H1 (cell line): Measurements from ENCODE around the gene SGMS1. TPM values are rescaled to one million over a fixed set of nuclear protein-coding genes. Genes with fewer than 3 reads are reported as not detected.

Source experiments
- CTCF ChIA-PET: fragments of 300-600 bp; sonication (Branson Sonifier 250); formaldehyde crosslinking; loops from one replicate; lab custom pipeline; 2021; ENCODE audit not compliant: partially characterized antibody; lab: Charles Lee
- POLR2A ChIA-PET: fragments of 300-600 bp; sonication (Branson Sonifier 250); formaldehyde crosslinking; loops from one replicate; lab custom pipeline; 2021; ENCODE audit warnings: inconsistent platforms; ENCODE audit not compliant: partially characterized antibody; lab: Charles Lee
- DNase-seq, 2 experiments: peaks; one replicate each; pipeline versions ENCODE4 v3.0.0 to v3.0.0-alpha.2; 2010 to 2022; ENCODE audit warnings: low spot score in 2 of 2, low read depth in 1 of 2, mixed read lengths in 1 of 2
- FAIRE-seq: peaks from 2 replicates; lab custom pipeline; 2011; peaks lifted over from hg19 to GRCh38; lab: Jason Lieb, UNC
- H2AFZ ChIP-seq: 2 replicates; pipeline ENCODE4 v1.8.1; 2012; ENCODE audit warnings: low read length, inconsistent platforms
- H2AK5ac ChIP-seq: 2 replicates; pipeline ENCODE4 v1.6.1; 2013; ENCODE audit warnings: low read depth, low read length
- H2BK120ac ChIP-seq: replicated peaks from 2 replicates; pipeline ENCODE3; 2013; ENCODE audit warnings: low read depth, low read length, inconsistent platforms
- H2BK12ac ChIP-seq: 2 replicates; pipeline ENCODE4 v1.6.1; 2013; ENCODE audit warnings: low read depth, low read length
- H2BK15ac ChIP-seq: 2 replicates; pipeline ENCODE4 v1.6.1; 2013; ENCODE audit warnings: low read length
- H2BK20ac ChIP-seq: 2 replicates; pipeline ENCODE4 v1.6.1; 2013; ENCODE audit warnings: low read length
- H2BK5ac ChIP-seq: 2 replicates; pipeline ENCODE4 v1.6.1; 2013; ENCODE audit warnings: low read depth, low read length
- H3K14ac ChIP-seq: 2 replicates; pipeline ENCODE4 v1.6.1; 2013; ENCODE audit warnings: inconsistent platforms; ENCODE audit not compliant: insufficient read length
- H3K18ac ChIP-seq: 2 replicates; pipeline ENCODE4 v1.6.1; 2013; ENCODE audit warnings: low read length; ENCODE audit errors: extremely low read depth
- H3K23ac ChIP-seq: 2 replicates; pipeline ENCODE4 v1.6.1; 2013; ENCODE audit warnings: inconsistent platforms; ENCODE audit not compliant: insufficient read length
- H3K23me2 ChIP-seq: 2 replicates; pipeline ENCODE4 v1.6.1; 2013; ENCODE audit warnings: low read depth, low read length
- H3K27ac ChIP-seq: 2 replicates; pipeline ENCODE4 v1.6.1; 2011; ENCODE audit warnings: low read depth, low read length, inconsistent platforms
- H3K27me3 ChIP-seq, 4 experiments: replicated peaks in 1 of 4; 1 replicate in 1 of 4; 2 replicates in 3 of 4; pipeline versions ENCODE4 v1.6.1 to v1.8.1; 2011 to 2013; ENCODE audit warnings: low read length in 3 of 4, mild to moderate bottlenecking in 3 of 4, inconsistent platforms in 2 of 4, mixed read lengths in 2 of 4, moderate library complexity in 1 of 4; ENCODE audit not compliant: control insufficient read depth in 3 of 4, insufficient read depth in 3 of 4; ENCODE audit errors: extremely low read depth in 1 of 4
- H3K36me3 ChIP-seq, 4 experiments: 2 replicates each; pipeline versions ENCODE4 v1.6.1 to v1.8.1; 2011 to 2013; ENCODE audit warnings: mild to moderate bottlenecking in 4 of 4, low read length in 3 of 4, moderate library complexity in 2 of 4, control low read depth in 1 of 4, inconsistent platforms in 1 of 4; ENCODE audit not compliant: insufficient read depth in 4 of 4, control insufficient read depth in 2 of 4
- H3K4ac ChIP-seq: replicated peaks from 2 replicates; pipeline ENCODE3; 2013; ENCODE audit warnings: low read length, low read depth, mixed read lengths, inconsistent platforms; ENCODE audit not compliant: insufficient read length
- H3K4me1 ChIP-seq, 4 experiments: replicated peaks in 1 of 4; 1 replicate in 1 of 4; 2 replicates in 3 of 4; pipeline versions ENCODE4 v1.6.1 to v1.8.1; 2011 to 2013; ENCODE audit warnings: low read length in 3 of 4, inconsistent platforms in 2 of 4, mixed read lengths in 1 of 4; ENCODE audit not compliant: insufficient read depth in 4 of 4, control insufficient read depth in 3 of 4
- H3K4me2 ChIP-seq, 2 experiments: 2 replicates each; pipeline versions ENCODE4 v1.6.1 to v1.8.1; 2011 to 2013; ENCODE audit warnings: low read depth in 2 of 2, low read length in 2 of 2, control low read depth in 1 of 2, inconsistent platforms in 1 of 2, mild to moderate bottlenecking in 1 of 2; ENCODE audit not compliant: insufficient read depth in 1 of 2
- H3K4me3 ChIP-seq, 4 experiments: fragments of 200-600, 300-600 bp in 1 of 4; sonication (generic), shearing (Covaris generic), sonication (Bioruptor Twin) in 1 of 4; 2 replicates each; pipeline versions ENCODE4 v1.5.1 to v1.8.1; 2011 to 2016; ENCODE audit warnings: low read length in 4 of 4, low read depth in 3 of 4, control low read depth in 2 of 4, inconsistent platforms in 2 of 4, mild to moderate bottlenecking in 2 of 4, mixed read lengths in 1 of 4, moderate library complexity in 1 of 4; ENCODE audit not compliant: insufficient read depth in 2 of 4; ENCODE audit errors: extremely low read depth in 1 of 4
- H3K56ac ChIP-seq: replicated peaks from 2 replicates; pipeline ENCODE3; 2013; ENCODE audit warnings: low read depth, mild to moderate bottlenecking, mixed read lengths, low read length, inconsistent platforms; ENCODE audit not compliant: insufficient read length
- H3K79me1 ChIP-seq: 2 replicates; pipeline ENCODE4 v1.6.1; 2013; ENCODE audit warnings: low read depth, low read length, control low read depth
- H3K79me2 ChIP-seq, 2 experiments: 2 replicates each; pipeline versions ENCODE4 v1.6.1 to v1.8.1; 2012 to 2013; ENCODE audit warnings: low read length in 2 of 2, mild to moderate bottlenecking in 2 of 2, inconsistent platforms in 1 of 2; ENCODE audit not compliant: insufficient read depth in 2 of 2, control insufficient read depth in 1 of 2
- H3K9ac ChIP-seq, 4 experiments: replicated peaks in 1 of 4; 1 replicate in 1 of 4; 2 replicates in 3 of 4; pipeline versions ENCODE4 v1.6.1 to v1.8.1; 2011 to 2013; ENCODE audit warnings: low read depth in 3 of 4, low read length in 3 of 4, control low read depth in 2 of 4, mild to moderate bottlenecking in 2 of 4, moderate library complexity in 2 of 4, inconsistent platforms in 1 of 4; ENCODE audit errors: extremely low read depth in 1 of 4
- H3K9me3 ChIP-seq, 2 experiments: 2 replicates each; pipeline versions ENCODE4 v1.6.1 to v1.8.1; 2012 to 2013; ENCODE audit warnings: mild to moderate bottlenecking in 2 of 2, moderate library complexity in 2 of 2, control low read depth in 1 of 2, inconsistent platforms in 1 of 2, low read depth in 1 of 2, low read length in 1 of 2, mixed read lengths in 1 of 2; ENCODE audit not compliant: insufficient read depth in 2 of 2
- H4K20me1 ChIP-seq, 2 experiments: replicated peaks in 1 of 2; 2 replicates each; pipeline versions ENCODE3 to v1.8.1; 2011 to 2013; ENCODE audit warnings: inconsistent platforms in 2 of 2, low read length in 2 of 2, mild to moderate bottlenecking in 1 of 2; ENCODE audit not compliant: insufficient read depth in 2 of 2, control insufficient read depth in 1 of 2
- H4K5ac ChIP-seq: 2 replicates; pipeline ENCODE4 v1.6.1; 2013; ENCODE audit warnings: low read length, low read depth, mixed read lengths, inconsistent platforms; ENCODE audit not compliant: insufficient read length
- H4K8ac ChIP-seq: 2 replicates; pipeline ENCODE4 v1.8.0; 2013; ENCODE audit warnings: mild to moderate bottlenecking, moderate library complexity, low read length, inconsistent platforms; ENCODE audit not compliant: insufficient read depth; ENCODE audit errors: extremely low read depth
- H4K91ac ChIP-seq: replicated peaks from 2 replicates; pipeline ENCODE3; 2013; ENCODE audit warnings: low read length, mixed read lengths, inconsistent platforms; ENCODE audit not compliant: insufficient read length
- BACH1 ChIP-seq: IDR thresholded peaks from 2 replicates; pipeline ENCODE4 v1.6.1; 2012; ENCODE audit warnings: low read length, improper control_type of control experiment
- CEBPB ChIP-seq: IDR thresholded peaks from 2 replicates; pipeline ENCODE4 v1.6.1; 2012; ENCODE audit warnings: low read depth, low read length
- CREB1 ChIP-seq: IDR thresholded peaks from 2 replicates; pipeline ENCODE4 v1.6.1; 2012; ENCODE audit warnings: inconsistent platforms
- FOSL1 ChIP-seq: IDR thresholded peaks from 2 replicates; pipeline ENCODE4 v1.6.1; 2011; ENCODE audit warnings: mild to moderate bottlenecking, low read depth, low read length, moderate library complexity; ENCODE audit not compliant: insufficient read depth
- HDAC2 ChIP-seq, 2 experiments: fragments of 300-600 bp in 1 of 2; sonication (generic) in 1 of 2; IDR thresholded peaks; 2 replicates each; pipeline ENCODE4 v1.6.1; 2011 to 2012; ENCODE audit warnings: low read depth in 2 of 2, low read length in 2 of 2, mild to moderate bottlenecking in 2 of 2, moderate library complexity in 2 of 2, borderline replicate concordance in 1 of 2, inconsistent platforms in 1 of 2
- RAD21 ChIP-seq, 2 experiments: IDR thresholded peaks in 1 of 2; conservative IDR thresholded peaks in 1 of 2; 2 replicates each; pipeline ENCODE4 v1.6.1; 2011; ENCODE audit warnings: low read depth in 2 of 2, low read length in 2 of 2, improper control_type of control experiment in 1 of 2, inconsistent platforms in 1 of 2, mild to moderate bottlenecking in 1 of 2, moderate library complexity in 1 of 2
- SUZ12 ChIP-seq: fragments of 200-600 bp; sonication (generic); IDR thresholded peaks from 2 replicates; pipeline ENCODE4 v1.6.1; 2012; ENCODE audit warnings: mild to moderate bottlenecking, inconsistent platforms, low read length, moderate library complexity, mixed read lengths
- TCF12 ChIP-seq: IDR thresholded peaks from 2 replicates; pipeline ENCODE4 v1.6.1; 2011; ENCODE audit warnings: low read depth, mild to moderate bottlenecking, low read length
- YY1 ChIP-seq: IDR thresholded peaks from 2 replicates; pipeline ENCODE4 v1.6.1; 2011; ENCODE audit warnings: low read depth, mild to moderate bottlenecking, low read length
- WGBS, 2 experiments: shearing (Covaris generic) in 1 of 2; methylation state at CpG; one replicate each; pipeline versions ENCODE4 v1.1.6 to v1.1.7; 2013 to 2015; ENCODE audit warnings: low lambda C conversion rate in 2 of 2, mixed read lengths in 2 of 2, inconsistent platforms in 1 of 2, low coverage in 1 of 2, missing lambda C conversion rate in 1 of 2; ENCODE audit not compliant: insufficient replicate concordance in 2 of 2, insufficient coverage in 1 of 2, insufficient read length in 1 of 2; ENCODE audit errors: extremely low coverage in 1 of 2, missing lambda C conversion rate in 1 of 2; 5-methylcytosine and 5-hydroxymethylcytosine counted together
- polyA plus RNA-seq, 7 experiments: library from polyadenylated mRNA; depleted of rRNA in 3 of 7; stranded (reverse) in 5 of 7; unstranded in 2 of 7; fragments of >200 nt in 5 of 7; fragments of 200-250 nt in 2 of 7; gene quantifications; 1 replicate in 5 of 7; 2 replicates in 1 of 7; 4 replicates in 1 of 7; pipeline versions ENCODE4 v1.2.1 to v1.2.3, GENCODE V29; 2011 to 2013; ENCODE audit warnings: missing spikeins in 2 of 7, mixed read lengths in 2 of 7
- total RNA-seq: library from RNA; stranded (reverse); fragmentation: NEBNext Ultra II Directional; extraction: Animal tissue kit (Norgen Biotek cat#: 25700); gene quantifications from 2 replicates; pipeline ENCODE4 v1.2.1, GENCODE V29; 2021
- TF ChIP-seq, protein P1 (sequence below): IDR thresholded peaks from 2 replicates; pipeline ENCODE4 v1.6.1; 2012; ENCODE audit warnings: inconsistent platforms

The SGMS1 gene
- total and polyA plus RNA-seq, 2 of the 8 experiments (the other 6 are each of a cell fraction or from before 2014, with no cell fraction given), result 6.0 to 15.6 TPM

DNA sequence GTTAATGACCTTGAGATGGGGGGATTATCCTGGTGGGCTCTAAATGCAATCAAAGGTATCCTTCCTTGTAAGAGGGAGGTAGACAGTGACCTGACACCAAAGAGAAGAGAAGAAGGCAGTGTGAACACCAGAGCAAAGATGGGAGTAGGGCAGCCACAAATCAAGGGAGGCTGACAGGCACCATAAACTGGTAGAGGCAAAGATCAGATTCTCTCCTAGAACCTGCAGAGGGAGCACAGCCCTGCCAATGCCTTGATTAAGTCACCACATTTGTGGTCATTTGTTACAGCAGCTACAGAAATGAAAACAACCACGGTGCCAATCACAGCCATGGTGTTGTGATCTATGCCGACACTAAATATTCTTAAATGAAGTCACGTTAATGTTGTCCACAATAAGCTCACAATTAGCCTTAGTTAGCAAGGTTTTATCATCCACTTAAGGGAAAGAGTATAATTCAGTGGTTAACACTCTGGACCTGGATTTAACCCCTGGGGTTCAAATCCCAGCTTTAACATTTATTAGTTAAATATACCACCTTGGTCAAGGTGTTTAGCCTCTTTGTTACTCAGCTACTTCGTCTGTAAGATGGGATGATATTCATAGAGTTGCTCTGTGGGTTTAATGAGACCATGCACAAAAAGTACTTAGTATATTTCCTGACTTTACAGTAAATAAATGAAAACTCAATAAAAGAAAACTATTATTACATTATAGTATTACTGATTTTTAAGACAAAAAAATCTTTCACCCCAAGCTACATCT lies 70.8 kb downstream of the SGMS1 start:
- Histone ChIP-seq H3K79me2 (peaks cover 0 to 70% of the 10 kb centered on the region in 2 experiments; a peak in 3 of 4 replicates), H2BK5ac (no peak overlapping the region), H3K4me1 (peaks cover 4 to 10% (median 5%) of the 10 kb centered on the region in 4 experiments; a peak in 5 of 7 replicates), H4K20me1 (peaks cover 0 to 2% of the 10 kb centered on the region in 2 experiments), H2BK120ac (no peak overlapping the region), H2BK12ac (no peak overlapping the region), H2BK20ac (no peak overlapping the region), H3K4me2 (no peak overlapping the region), H3K9ac (no peak overlapping the region), H3K23me2 (no peaks in the 10 kb centered on the region), H3K9me3 (no peaks in the 10 kb centered on the region), H2BK15ac (no peak overlapping the region), H4K5ac (no peak overlapping the region), H3K4me3 (no peak overlapping the region), H3K27ac (no peak overlapping the region), H3K14ac (no peak overlapping the region), H3K18ac (no peak overlapping the region), H4K8ac (no peak overlapping the region), H2AFZ (no peak overlapping the region), H3K56ac (no peak overlapping the region), H3K79me1 (no peaks in the 10 kb centered on the region; the same call in 1 of the 2 replicates), H4K91ac (no peak overlapping the region), H2AK5ac (no peak overlapping the region), H3K23ac (no peak overlapping the region), H3K27me3 (no peaks in the 10 kb centered on the region), H3K36me3 (no peaks in the 10 kb centered on the region), H3K4ac (no peak overlapping the region)
- WGBS, 2 experiments, result 73% methylated on average over 4 of the region's 4 CpGs; no CpG with 5 or more reads in 1 of the 2 experiments
- ChIA-PET POLR2A (interaction anchor here (1.0 to 1.8 kb wide), 3 partner anchors 9 to 72 kb away, joined by 3 to 5 read pairs (median 4); no protein-coding TSS in a partner anchor), CTCF (interaction anchor here (0.7 to 3.5 kb wide), 17 partner anchors 8 to 101 kb away, joined by 3 to 17 read pairs (median 4); no protein-coding TSS in a partner anchor)
- no peak for DNase-seq
- peak; percentile 69 for FAIRE-seq
- TF ChIP-seq CREB1, result no peak
- no peak for TF ChIP-seq FOSL1
- TF ChIP-seq CEBPB, result no peak
- no peak for TF ChIP-seq SUZ12
- TF ChIP-seq RAD21 (IDR thresholded peaks at IDR 0.05 in 1 of 2, conservative IDR thresholded peaks at IDR 0.05 in 1 of 2; ENCODE audit: low read depth in 2 of 2, low read length in 2 of 2), result peak; percentile 36 to 52; a peak in 3 of 4 replicates
- no peak for TF ChIP-seq YY1
- TF ChIP-seq TCF12, result no peak
- TF ChIP-seq BACH1, result no peak
- TF ChIP-seq HDAC2 (IDR thresholded peaks at IDR 0.05; ENCODE audit: borderline replicate concordance in 1 of 2, low read depth in 2 of 2, low read length in 2 of 2), result no peak
- TF ChIP-seq, protein P1, sequence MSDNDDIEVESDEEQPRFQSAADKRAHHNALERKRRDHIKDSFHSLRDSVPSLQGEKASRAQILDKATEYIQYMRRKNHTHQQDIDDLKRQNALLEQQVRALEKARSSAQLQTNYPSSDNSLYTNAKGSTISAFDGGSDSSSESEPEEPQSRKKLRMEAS, result no peak
